Measurements from ENCODE around the gene ARRDC2.

The ARRDC2 gene

DNA sequence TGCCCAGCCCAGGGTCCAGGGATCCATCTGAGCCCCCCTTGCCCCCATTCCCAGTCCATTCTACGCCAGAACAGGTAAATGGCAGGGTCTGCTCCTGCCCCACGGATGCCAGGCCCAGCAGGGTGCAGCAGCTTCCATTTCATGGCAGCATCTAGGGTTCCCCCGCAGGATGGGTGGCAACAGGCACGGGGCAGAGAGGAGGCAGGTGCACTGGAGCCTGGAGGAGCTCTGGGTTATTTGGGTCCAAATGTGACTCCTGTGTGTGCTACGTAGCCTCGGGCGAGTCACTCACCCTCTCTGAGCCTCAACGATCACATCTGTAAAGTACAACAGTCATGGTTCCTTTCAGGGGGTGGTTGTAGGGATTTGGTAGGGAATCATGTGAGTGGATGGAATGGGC, 51.3 kb downstream of the ARRDC2 start:
- no peak for DNase-seq

DNA sequence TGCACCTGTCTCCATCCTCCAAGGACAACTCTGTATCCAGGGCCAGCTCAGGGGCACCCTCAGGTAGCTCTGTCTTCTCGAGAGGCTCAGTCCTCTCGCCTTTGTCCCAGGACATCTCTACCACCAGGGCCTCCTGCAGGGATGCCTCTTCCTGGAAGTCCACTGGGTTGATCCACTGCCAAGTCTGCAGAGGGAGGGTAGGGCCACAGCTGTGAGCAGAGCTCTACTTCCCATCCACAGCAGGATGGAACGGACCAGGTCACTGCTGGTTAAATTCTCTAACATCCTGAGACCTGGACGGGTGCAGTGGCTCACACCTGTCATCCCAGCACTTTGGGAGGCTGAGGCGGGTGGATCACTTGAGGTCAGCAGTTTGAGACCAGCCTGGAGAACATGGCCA, 51.9 kb downstream of the ARRDC2 start:
- no peak for DNase-seq

DNA sequence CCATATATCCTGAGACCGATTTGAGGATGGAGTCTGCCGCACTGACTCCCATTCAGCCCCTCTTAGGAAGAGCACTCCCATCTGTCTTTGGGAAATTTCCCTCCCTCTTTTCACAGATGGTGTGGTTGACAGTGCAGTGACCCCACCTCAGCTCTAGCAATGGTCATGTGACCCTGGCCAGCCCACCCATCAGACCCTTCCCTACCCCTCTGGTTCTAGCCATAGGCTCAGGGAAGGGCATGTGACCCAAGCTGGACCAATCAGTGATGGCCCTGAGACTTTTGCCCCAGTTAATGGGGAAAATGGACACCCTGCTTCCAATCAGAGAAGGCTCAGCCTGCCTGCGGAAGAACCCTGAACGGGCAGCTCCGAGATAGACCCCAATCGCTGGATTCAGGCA, 52.5 kb downstream of the ARRDC2 start:
- DNase-seq, result no peak

DNA sequence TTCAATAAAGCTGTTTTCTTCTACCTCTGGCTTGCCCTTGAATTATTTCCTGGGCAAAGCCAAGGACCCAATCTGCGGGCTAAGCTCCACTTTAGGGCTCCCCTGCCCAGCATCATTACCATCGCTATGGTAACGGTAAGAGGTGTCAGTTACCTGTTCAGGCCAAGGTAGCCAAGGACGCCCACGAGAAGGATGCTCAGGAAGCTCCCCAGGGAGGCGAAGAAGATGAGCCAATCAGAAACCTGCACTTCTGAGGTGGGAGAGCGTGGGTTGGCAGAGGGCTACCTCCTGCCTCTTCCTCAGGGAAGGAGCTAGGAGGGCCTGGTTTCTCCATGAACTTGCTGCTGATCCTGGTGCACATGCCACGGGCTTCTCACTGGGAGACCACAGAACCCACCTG, 54.1 kb downstream of the ARRDC2 start:
- no peak for DNase-seq

DNA sequence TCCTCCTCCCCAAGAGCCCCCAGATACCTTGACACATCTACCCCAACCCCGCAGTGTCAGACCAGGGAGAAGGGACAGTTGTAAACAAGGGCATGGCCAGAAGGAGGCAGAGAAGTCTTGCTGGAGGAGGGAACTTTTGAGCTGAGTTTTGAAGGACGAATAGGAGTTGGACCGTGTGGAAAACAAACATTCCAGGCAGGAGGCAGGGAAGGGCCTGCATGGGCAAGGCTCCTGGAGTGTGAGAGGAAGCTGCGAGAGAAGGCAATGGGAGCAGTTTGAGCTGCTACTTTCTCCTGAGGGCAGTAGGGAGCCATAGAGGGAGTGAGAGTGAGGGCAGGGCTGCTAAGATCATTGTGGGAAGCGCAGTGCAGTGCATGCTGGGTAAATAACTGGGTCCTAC, 55.5 kb downstream of the ARRDC2 start:
- peak in 2 of 3 donors; percentile 51 to 59 for DNase-seq

Data from suppressor macrophage treated with lipopolysaccharide for 1 hour (primary cell).